ENCODE data around the gene SLC6A4. TPM values are rescaled to one million over a fixed set of nuclear protein-coding genes. Genes with fewer than 3 reads are reported as not detected.

Gene SLC6A4
- total RNA-seq, 2 donors from 2014 or later = 0.09 to 0.74 TPM

GRCh38 chr17:30222721-30223175, 12.7 kb downstream of the SLC6A4 start:
- Histone ChIP-seq H3K4me1 (replicated peaks) (no peaks in the 10 kb centered on the region), H3K4me3 (no peak overlapping the region), H3K27ac (no peak overlapping the region), H3K9me3 (no peaks in the 10 kb centered on the region), H3K36me3 (no peaks in the 10 kb centered on the region), H3K27me3 (replicated peaks; ENCODE audit: insufficient read depth) (no peaks in the 10 kb centered on the region)
- TF ChIP-seq POLR2AphosphoS5 (IDR thresholded peaks at IDR 0.05) (no peak), POLR2A (IDR thresholded peaks at IDR 0.05) (no peak)
- TF ChIP-seq, protein P1, sequence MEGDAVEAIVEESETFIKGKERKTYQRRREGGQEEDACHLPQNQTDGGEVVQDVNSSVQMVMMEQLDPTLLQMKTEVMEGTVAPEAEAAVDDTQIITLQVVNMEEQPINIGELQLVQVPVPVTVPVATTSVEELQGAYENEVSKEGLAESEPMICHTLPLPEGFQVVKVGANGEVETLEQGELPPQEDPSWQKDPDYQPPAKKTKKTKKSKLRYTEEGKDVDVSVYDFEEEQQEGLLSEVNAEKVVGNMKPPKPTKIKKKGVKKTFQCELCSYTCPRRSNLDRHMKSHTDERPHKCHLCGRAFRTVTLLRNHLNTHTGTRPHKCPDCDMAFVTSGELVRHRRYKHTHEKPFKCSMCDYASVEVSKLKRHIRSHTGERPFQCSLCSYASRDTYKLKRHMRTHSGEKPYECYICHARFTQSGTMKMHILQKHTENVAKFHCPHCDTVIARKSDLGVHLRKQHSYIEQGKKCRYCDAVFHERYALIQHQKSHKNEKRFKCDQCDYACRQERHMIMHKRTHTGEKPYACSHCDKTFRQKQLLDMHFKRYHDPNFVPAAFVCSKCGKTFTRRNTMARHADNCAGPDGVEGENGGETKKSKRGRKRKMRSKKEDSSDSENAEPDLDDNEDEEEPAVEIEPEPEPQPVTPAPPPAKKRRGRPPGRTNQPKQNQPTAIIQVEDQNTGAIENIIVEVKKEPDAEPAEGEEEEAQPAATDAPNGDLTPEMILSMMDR (IDR thresholded peaks at IDR 0.05) = no peak
- intact Hi-C loops (cut with DNase I) = no loop called here
- WGBS = 80% methylated on average over 13 of the region's 13 CpGs
- no peak for DNase-seq (ENCODE audit: low spot score)

GRCh38 chr17:30222251-30222650, 13.2 kb downstream of the SLC6A4 start:
- H3K4me3 ChIP-seq = no peak overlapping the region
- no peaks in the 10 kb centered on the region for H3K27me3 ChIP-seq (replicated peaks; ENCODE audit: insufficient read depth)
- intact Hi-C loops (cut with DNase I) = no loop called here
- no peak for DNase-seq (ENCODE audit: low spot score)
- no peaks in the 10 kb centered on the region for H3K9me3 ChIP-seq
- TF ChIP-seq POLR2AphosphoS5 (IDR thresholded peaks at IDR 0.05) = no peak
- TF ChIP-seq POLR2A (IDR thresholded peaks at IDR 0.05) = no peak
- TF ChIP-seq, protein P1 (IDR thresholded peaks at IDR 0.05) = no peak
- H3K4me1 ChIP-seq (replicated peaks) = no peaks in the 10 kb centered on the region
- H3K36me3 ChIP-seq = no peaks in the 10 kb centered on the region
- H3K27ac ChIP-seq = no peak overlapping the region
- WGBS = 69% methylated on average over 4 of the region's 4 CpGs

GRCh38 chr17:30221346-30221745, 14.2 kb downstream of the SLC6A4 start:
- no peaks in the 10 kb centered on the region for H3K4me1 ChIP-seq (replicated peaks)
- H3K4me3 ChIP-seq = no peak overlapping the region
- no peaks in the 10 kb centered on the region for H3K36me3 ChIP-seq
- no peaks in the 10 kb centered on the region for H3K27me3 ChIP-seq (replicated peaks; ENCODE audit: insufficient read depth)
- H3K9me3 ChIP-seq = no peaks in the 10 kb centered on the region
- intact Hi-C loops (cut with DNase I) = no loop called here
- no peak for TF ChIP-seq POLR2AphosphoS5 (IDR thresholded peaks at IDR 0.05)
- TF ChIP-seq, protein P1 (IDR thresholded peaks at IDR 0.05) = no peak
- no peak overlapping the region for H3K27ac ChIP-seq
- no peak for DNase-seq (ENCODE audit: low spot score)
- WGBS = 91% methylated on average over 10 of the region's 10 CpGs

DNA sequence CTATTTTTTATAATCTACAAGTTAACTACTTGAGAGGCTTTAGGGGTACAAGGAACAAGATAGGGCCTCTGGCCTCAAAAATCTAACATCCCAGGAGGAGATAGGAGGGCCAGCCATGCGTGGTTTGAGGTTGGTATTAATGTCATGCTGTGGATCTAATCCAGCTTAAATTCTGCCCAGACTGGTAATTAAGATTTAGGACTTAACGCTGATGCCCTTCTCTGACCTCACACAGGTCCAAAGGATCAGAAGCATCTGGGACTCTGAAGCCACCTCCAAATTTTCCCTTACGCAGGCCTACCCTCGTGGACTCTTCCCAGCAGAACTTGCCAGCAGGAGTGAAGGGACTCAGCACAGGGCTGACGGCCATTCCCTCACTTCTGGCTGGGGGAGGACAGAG, 15.1 kb downstream of the SLC6A4 start:
- Histone ChIP-seq H3K36me3 (no peaks in the 10 kb centered on the region), H3K4me3 (no peak overlapping the region), H3K27me3 (replicated peaks; ENCODE audit: insufficient read depth) (no peaks in the 10 kb centered on the region), H3K4me1 (replicated peaks) (no peaks in the 10 kb centered on the region), H3K9me3 (no peaks in the 10 kb centered on the region), H3K27ac (no peak overlapping the region)
- TF ChIP-seq, protein P1 (IDR thresholded peaks at IDR 0.05) = no peak
- no peak for TF ChIP-seq POLR2A (IDR thresholded peaks at IDR 0.05)
- no peak for TF ChIP-seq POLR2AphosphoS5 (IDR thresholded peaks at IDR 0.05)
- WGBS = 89% methylated on average over 5 of the region's 5 CpGs
- intact Hi-C loops (cut with DNase I) = no loop called here
- no peak for DNase-seq (ENCODE audit: low spot score)

GRCh38 chr17:30219833-30220232, 15.7 kb downstream of the SLC6A4 start:
- 69% methylated on average over 7 of the region's 7 CpGs for WGBS
- Histone ChIP-seq H3K36me3 (no peaks in the 10 kb centered on the region), H3K27ac (no peak overlapping the region), H3K9me3 (no peaks in the 10 kb centered on the region), H3K4me1 (replicated peaks) (no peaks in the 10 kb centered on the region), H3K4me3 (no peak overlapping the region), H3K27me3 (replicated peaks; ENCODE audit: insufficient read depth) (no peaks in the 10 kb centered on the region)
- TF ChIP-seq, protein P1 (IDR thresholded peaks at IDR 0.05) = no peak
- TF ChIP-seq POLR2AphosphoS5 (IDR thresholded peaks at IDR 0.05) (no peak), POLR2A (IDR thresholded peaks at IDR 0.05) (no peak)
- no peak for DNase-seq (ENCODE audit: low spot score)
- intact Hi-C loops (cut with DNase I) = no loop called here
